Trophoblast cell (in vitro differentiated cells and primary cell): Measurements from ENCODE around the gene NFIB.

ENCODE experiments used
- DNase-seq, 2 donors: peaks; one replicate each; pipeline ENCODE4 v3.0.0-alpha.2; 2016
- H2AFZ ChIP-seq: 2 replicates; pipeline ENCODE4 v1.6.1; 2013; ENCODE audit warnings: low read length, moderate library complexity, mild to moderate bottlenecking; ENCODE audit not compliant: insufficient read depth, poor library complexity
- H2AK5ac ChIP-seq: 2 replicates; pipeline ENCODE4 v1.6.1; 2013; ENCODE audit warnings: mild to moderate bottlenecking, low read length
- H2BK120ac ChIP-seq: 2 replicates; pipeline ENCODE4 v1.6.1; 2013; ENCODE audit warnings: low read length, mild to moderate bottlenecking, moderate library complexity; ENCODE audit not compliant: insufficient read depth, poor library complexity
- H2BK12ac ChIP-seq: 2 replicates; pipeline ENCODE4 v1.6.1; 2013; ENCODE audit warnings: mild to moderate bottlenecking, low read length, moderate library complexity
- H2BK5ac ChIP-seq: 2 replicates; pipeline ENCODE4 v1.6.1; 2013; ENCODE audit warnings: low read length, low read depth, moderate library complexity, mild to moderate bottlenecking; ENCODE audit not compliant: poor library complexity
- H3K14ac ChIP-seq: 2 replicates; pipeline ENCODE4 v1.6.1; 2013; ENCODE audit warnings: mild to moderate bottlenecking, low read length
- H3K18ac ChIP-seq: 2 replicates; pipeline ENCODE4 v1.6.1; 2013; ENCODE audit warnings: mild to moderate bottlenecking, low read length
- H3K23ac ChIP-seq: 2 replicates; pipeline ENCODE4 v1.6.1; 2013; ENCODE audit warnings: low read length
- H3K27ac ChIP-seq: 2 replicates; pipeline ENCODE4 v1.5.1; 2013; ENCODE audit warnings: low read depth, mild to moderate bottlenecking, inconsistent platforms, low read length, moderate library complexity
- H3K27me3 ChIP-seq: 2 replicates; pipeline ENCODE4 v1.6.1; 2013; ENCODE audit warnings: inconsistent platforms, mild to moderate bottlenecking, low read length, moderate library complexity; ENCODE audit not compliant: insufficient read depth
- H3K36me3 ChIP-seq, 2 experiments: 1 replicate in 1 of 2; 2 replicates in 1 of 2; pipeline ENCODE4 v1.6.1; 2013; ENCODE audit warnings: low read length in 2 of 2, mild to moderate bottlenecking in 2 of 2, moderate library complexity in 1 of 2; ENCODE audit not compliant: insufficient read depth in 2 of 2, control insufficient read depth in 1 of 2
- H3K4ac ChIP-seq: 2 replicates; pipeline ENCODE4 v1.6.1; 2013; ENCODE audit warnings: low read depth, mild to moderate bottlenecking, low read length, moderate library complexity
- H3K4me1 ChIP-seq, 2 experiments: 1 replicate in 1 of 2; 2 replicates in 1 of 2; pipeline ENCODE4 v1.6.1; 2013; ENCODE audit warnings: low read length in 2 of 2, mild to moderate bottlenecking in 2 of 2, moderate library complexity in 1 of 2; ENCODE audit not compliant: insufficient read depth in 2 of 2, control insufficient read depth in 1 of 2
- H3K4me2 ChIP-seq: 2 replicates; pipeline ENCODE4 v1.6.1; 2013; ENCODE audit warnings: inconsistent platforms, mild to moderate bottlenecking, low read length, moderate library complexity
- H3K4me3 ChIP-seq: 2 replicates; pipeline ENCODE4 v1.5.1; 2013; ENCODE audit warnings: mild to moderate bottlenecking, low read depth, low read length, inconsistent platforms
- H3K79me1 ChIP-seq: one replicate; pipeline ENCODE4 v1.6.1; 2013; ENCODE audit warnings: low read length
- H3K79me2 ChIP-seq: 2 replicates; pipeline ENCODE4 v1.6.1; 2013; ENCODE audit warnings: low read length, mild to moderate bottlenecking; ENCODE audit not compliant: control insufficient read depth, insufficient read depth, poor library complexity
- H3K9ac ChIP-seq: 2 replicates; pipeline ENCODE4 v1.6.1; 2013; ENCODE audit warnings: mild to moderate bottlenecking, low read length
- H3K9me3 ChIP-seq: 2 replicates; pipeline ENCODE4 v1.6.1; 2013; ENCODE audit warnings: low read depth, mild to moderate bottlenecking, control low read depth, inconsistent platforms, low read length; ENCODE audit not compliant: insufficient read depth
- H4K12ac ChIP-seq: 2 replicates; pipeline ENCODE4 v1.6.1; 2013; ENCODE audit warnings: low read depth, mild to moderate bottlenecking, low read length, moderate library complexity
- H4K8ac ChIP-seq: 2 replicates; pipeline ENCODE4 v1.6.1; 2013; ENCODE audit warnings: low read depth, mild to moderate bottlenecking, low read length, moderate library complexity
- H4K91ac ChIP-seq: one replicate; pipeline ENCODE4 v1.6.1; 2013; ENCODE audit warnings: low read depth, mild to moderate bottlenecking, low read length, moderate library complexity
- whole genome bisulfite sequencing: extraction: QIAGEN DNeasy Blood & Tissue Kit; methylation state at CpG from one replicate; pipeline ENCODE4 v1.1.7; 2013; ENCODE audit warnings: missing lambda C conversion rate; ENCODE audit not compliant: insufficient read length, insufficient coverage; ENCODE audit errors: extremely low coverage; 5-methylcytosine and 5-hydroxymethylcytosine counted together

NFIB gene

GRCh38 chr9:14351221-14351836, 37.4 kb upstream of the NFIB start:
- no peak overlapping the region for H2AFZ ChIP-seq
- H3K36me3 ChIP-seq = no peaks in the 10 kb centered on the region
- H3K18ac ChIP-seq = no peak overlapping the region
- no peaks in the 10 kb centered on the region for H3K79me2 ChIP-seq
- H3K14ac ChIP-seq = no peak overlapping the region
- no peak overlapping the region for H2BK12ac ChIP-seq
- H2BK120ac ChIP-seq = no peak overlapping the region
- no peaks in the 10 kb centered on the region for H3K79me1 ChIP-seq
- no peak overlapping the region for H2AK5ac ChIP-seq
- peaks cover 49% of the 10 kb centered on the region for H3K27me3 ChIP-seq
- H4K91ac ChIP-seq = no peak overlapping the region
- no peak overlapping the region for H3K23ac ChIP-seq
- H3K4ac ChIP-seq = no peak overlapping the region
- no peak overlapping the region for H4K8ac ChIP-seq
- no peaks in the 10 kb centered on the region for H3K9me3 ChIP-seq
- H3K27ac ChIP-seq = no peak overlapping the region
- no peak overlapping the region for H4K12ac ChIP-seq
- H3K4me1 ChIP-seq = peaks cover 11 to 24% of the 10 kb centered on the region in 2 experiments
- H3K4me3 ChIP-seq = no peak overlapping the region
- no peak overlapping the region for H3K4me2 ChIP-seq
- no peak for DNase-seq
- H2BK5ac ChIP-seq = no peak overlapping the region
- WGBS = no CpG with 5 or more reads among the region's 5 CpGs
- H3K9ac ChIP-seq = no peak overlapping the region

GRCh38 chr9:14350754-14351153, 36.8 kb upstream of the NFIB start:
- Histone ChIP-seq H2BK12ac (no peak overlapping the region), H4K8ac (no peak overlapping the region), H3K4ac (no peak overlapping the region), H3K14ac (no peak overlapping the region), H3K23ac (no peak overlapping the region), H3K9ac (no peak overlapping the region), H3K4me3 (no peak overlapping the region), H3K4me1 (peaks cover 14 to 29% of the 10 kb centered on the region in 2 experiments), H3K79me1 (no peaks in the 10 kb centered on the region), H3K27ac (no peak overlapping the region), H2BK120ac (no peak overlapping the region), H3K79me2 (no peaks in the 10 kb centered on the region), H3K9me3 (no peaks in the 10 kb centered on the region), H3K36me3 (no peaks in the 10 kb centered on the region), H4K12ac (no peak overlapping the region), H3K27me3 (peaks cover 55% of the 10 kb centered on the region), H3K18ac (no peak overlapping the region), H4K91ac (no peak overlapping the region), H3K4me2 (no peak overlapping the region), H2AFZ (no peak overlapping the region), H2AK5ac (no peak overlapping the region), H2BK5ac (no peak overlapping the region)
- no CpG with 5 or more reads among the region's 11 CpGs for WGBS
- no peak for DNase-seq

DNA sequence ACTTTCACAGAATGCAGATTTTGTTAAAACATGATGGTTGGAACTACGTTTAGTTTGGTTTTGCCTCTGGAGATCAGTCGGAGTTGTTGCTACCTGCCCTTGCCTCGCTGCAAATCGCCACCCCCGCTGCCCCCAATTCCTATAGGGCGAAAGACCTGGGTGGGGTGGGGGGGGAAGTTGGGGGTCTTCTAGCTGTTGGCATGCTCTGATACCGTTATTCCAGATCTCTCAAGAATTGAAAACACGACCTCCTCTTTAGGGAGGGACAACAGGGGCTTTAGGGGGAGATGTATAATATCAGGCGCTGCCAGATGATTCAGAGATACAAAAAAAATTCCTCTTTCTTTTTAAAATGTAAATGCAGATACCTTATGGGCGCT, 36.4 kb upstream of the NFIB start:
- Histone ChIP-seq H3K79me2 (no peaks in the 10 kb centered on the region), H2BK12ac (no peak overlapping the region), H4K91ac (no peak overlapping the region), H3K23ac (no peak overlapping the region), H2BK120ac (no peak overlapping the region), H4K8ac (no peak overlapping the region), H3K27ac (no peak overlapping the region), H3K9ac (no peak overlapping the region), H4K12ac (no peak overlapping the region), H3K27me3 (peaks cover 59% of the 10 kb centered on the region), H3K4me1 (peaks cover 16 to 32% of the 10 kb centered on the region in 2 experiments), H2AK5ac (no peak overlapping the region), H2AFZ (no peak overlapping the region), H3K14ac (no peak overlapping the region), H3K36me3 (no peaks in the 10 kb centered on the region), H3K9me3 (no peaks in the 10 kb centered on the region), H3K18ac (no peak overlapping the region), H3K4me2 (no peak overlapping the region), H3K4ac (no peak overlapping the region), H3K4me3 (no peak overlapping the region), H3K79me1 (no peaks in the 10 kb centered on the region), H2BK5ac (no peak overlapping the region)
- no CpG with 5 or more reads among the region's 10 CpGs for WGBS
- DNase-seq = no peak

- no peak overlapping the region for H2BK120ac ChIP-seq
- no peak overlapping the region for H3K18ac ChIP-seq
- no peak overlapping the region for H2AK5ac ChIP-seq
- H3K79me1 ChIP-seq = no peaks in the 10 kb centered on the region
- H3K4ac ChIP-seq = no peak overlapping the region
- peak in 1 of 2 donors; percentile 30 for DNase-seq
- no peaks in the 10 kb centered on the region for H3K9me3 ChIP-seq
- peak overlapping the region; percentile 95 for H3K4me2 ChIP-seq
- WGBS = no CpG with 5 or more reads among the region's 42 CpGs
- no peak overlapping the region for H3K23ac ChIP-seq
- H2BK12ac ChIP-seq = no peak overlapping the region
- H3K36me3 ChIP-seq = no peaks in the 10 kb centered on the region
- no peak overlapping the region for H3K14ac ChIP-seq
- peaks cover 16 to 32% of the 10 kb centered on the region in 2 experiments for H3K4me1 ChIP-seq
- peaks cover 65% of the 10 kb centered on the region for H3K27me3 ChIP-seq
- no peak overlapping the region for H3K27ac ChIP-seq
- H4K8ac ChIP-seq = no peak overlapping the region
- no peak overlapping the region for H2BK5ac ChIP-seq
- H3K4me3 ChIP-seq = no peak overlapping the region
- no peak overlapping the region for H4K91ac ChIP-seq
- no peak overlapping the region for H2AFZ ChIP-seq
- no peaks in the 10 kb centered on the region for H3K79me2 ChIP-seq
- H3K9ac ChIP-seq = no peak overlapping the region
- no peak overlapping the region for H4K12ac ChIP-seq
Measured at GRCh38 chr9:14349447-14350348, 35.8 kb upstream of the NFIB start.
